ENCODE data around the gene BHLHE40.
A peak's percentile ranks its signal among the peaks of the same experiment; 100 is the strongest.

BHLHE40 gene

DNA sequence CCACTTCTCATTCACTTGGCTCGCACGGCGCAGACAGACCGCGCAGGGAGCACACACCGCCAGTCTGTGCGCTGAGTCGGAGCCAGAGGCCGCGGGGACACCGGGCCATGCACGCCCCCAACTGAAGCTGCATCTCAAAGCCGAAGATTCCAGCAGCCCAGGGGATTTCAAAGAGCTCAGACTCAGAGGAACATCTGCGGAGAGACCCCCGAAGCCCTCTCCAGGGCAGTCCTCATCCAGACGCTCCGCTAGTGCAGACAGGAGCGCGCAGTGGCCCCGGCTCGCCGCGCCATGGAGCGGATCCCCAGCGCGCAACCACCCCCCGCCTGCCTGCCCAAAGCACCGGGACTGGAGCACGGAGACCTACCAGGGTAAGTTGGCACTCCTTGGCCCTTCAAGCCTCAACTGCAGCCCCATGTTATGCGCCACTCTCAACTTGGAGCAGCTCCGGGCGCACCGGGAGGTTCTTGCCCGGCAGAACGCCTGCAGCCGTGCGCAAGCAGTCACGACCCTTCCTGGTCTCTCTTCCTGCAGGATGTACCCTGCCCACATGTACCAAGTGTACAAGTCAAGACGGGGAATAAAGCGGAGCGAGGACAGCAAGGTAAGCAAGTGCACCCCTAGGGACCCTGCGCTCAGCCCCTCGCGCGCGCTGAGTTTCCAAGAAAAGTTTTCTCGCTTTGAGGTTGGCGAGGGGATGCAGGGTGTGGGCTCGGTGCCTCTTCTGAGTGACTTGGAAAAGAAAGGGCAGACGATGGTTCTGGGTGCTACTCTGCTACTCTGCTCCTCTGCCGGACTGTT, at the start of gene BHLHE40 (continued):
- TF ChIP-seq ZNF561 (tag by site-specific recombination; IDR thresholded peaks at IDR 0.05; ENCODE audit: borderline replicate concordance) (no peak), ZSCAN30 (tag by site-specific recombination; IDR thresholded peaks at IDR 0.05) (no peak), ZNF776 (tag by site-specific recombination; IDR thresholded peaks at IDR 0.05; ENCODE audit: borderline replicate concordance) (no peak), ZBTB17 (tag by site-specific recombination; IDR thresholded peaks at IDR 0.05) (no peak), FEZF1 (tag by site-specific recombination; IDR thresholded peaks at IDR 0.05) (no peak), ZNF184 (tag by site-specific recombination; IDR thresholded peaks at IDR 0.05) (no peak), ZNF391 (tag by site-specific recombination; IDR thresholded peaks at IDR 0.05; ENCODE audit: borderline replicate concordance, low read depth) (0 out of 2 replicates have a peak, but pooled peaks have one; percentile 16), ZNF223 (tag by site-specific recombination; IDR thresholded peaks at IDR 0.05) (no peak), ZNF366 (tag by site-specific recombination; conservative IDR thresholded peaks at IDR 0.05) (no peak), EGR2 (tag by site-specific recombination; IDR thresholded peaks at IDR 0.05; ENCODE audit: low read depth) (no peak), ZNF221 (tag by site-specific recombination; IDR thresholded peaks at IDR 0.05; ENCODE audit: borderline replicate concordance) (no peak), ZNF48 (tag by site-specific recombination; IDR thresholded peaks at IDR 0.05) (no peak), ZNF157 (tag by site-specific recombination; IDR thresholded peaks at IDR 0.05) (no peak), ZNF433 (tag by site-specific recombination; IDR thresholded peaks at IDR 0.05; ENCODE audit: low read depth) (no peak), HOXA7 (CRISPR knock-in tag; IDR thresholded peaks at IDR 0.05; ENCODE audit: borderline replicate concordance) (no peak), ZBTB21 (tag by site-specific recombination; IDR thresholded peaks at IDR 0.05) (no peak), BCL11A (tag by site-specific recombination; IDR thresholded peaks at IDR 0.05; ENCODE audit: low read depth) (no peak), HOXD13 (CRISPR knock-in tag; IDR thresholded peaks at IDR 0.05; ENCODE audit: borderline replicate concordance) (no peak)
- TF ChIP-seq, protein P1, sequence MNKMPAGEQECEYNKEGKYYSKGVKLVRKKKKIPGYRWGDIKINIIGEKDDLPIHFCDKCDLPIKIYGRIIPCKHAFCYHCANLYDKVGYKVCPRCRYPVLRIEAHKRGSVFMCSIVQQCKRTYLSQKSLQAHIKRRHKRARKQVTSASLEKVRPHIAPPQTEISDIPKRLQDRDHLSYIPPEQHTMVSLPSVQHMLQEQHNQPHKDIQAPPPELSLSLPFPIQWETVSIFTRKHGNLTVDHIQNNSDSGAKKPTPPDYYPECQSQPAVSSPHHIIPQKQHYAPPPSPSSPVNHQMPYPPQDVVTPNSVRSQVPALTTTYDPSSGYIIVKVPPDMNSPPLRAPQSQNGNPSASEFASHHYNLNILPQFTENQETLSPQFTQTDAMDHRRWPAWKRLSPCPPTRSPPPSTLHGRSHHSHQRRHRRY (tag by site-specific recombination; IDR thresholded peaks at IDR 0.05), result no peak
- TF ChIP-seq, protein P2, sequence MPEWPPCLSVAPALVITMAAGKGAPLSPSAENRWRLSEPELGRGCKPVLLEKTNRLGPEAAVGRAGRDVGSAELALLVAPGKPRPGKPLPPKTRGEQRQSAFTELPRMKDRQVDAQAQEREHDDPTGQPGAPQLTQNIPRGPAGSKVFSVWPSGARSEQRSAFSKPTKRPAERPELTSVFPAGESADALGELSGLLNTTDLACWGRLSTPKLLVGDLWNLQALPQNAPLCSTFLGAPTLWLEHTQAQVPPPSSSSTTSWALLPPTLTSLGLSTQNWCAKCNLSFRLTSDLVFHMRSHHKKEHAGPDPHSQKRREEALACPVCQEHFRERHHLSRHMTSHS (tag by site-specific recombination; IDR thresholded peaks at IDR 0.05), result no peak
- TF ChIP-seq, protein P3, sequence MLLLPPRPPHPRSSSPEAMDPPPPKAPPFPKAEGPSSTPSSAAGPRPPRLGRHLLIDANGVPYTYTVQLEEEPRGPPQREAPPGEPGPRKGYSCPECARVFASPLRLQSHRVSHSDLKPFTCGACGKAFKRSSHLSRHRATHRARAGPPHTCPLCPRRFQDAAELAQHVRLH (tag by site-specific recombination; IDR thresholded peaks at IDR 0.05), result no peak; the same call in 1 of the 2 replicates
- TF ChIP-seq, protein P4, sequence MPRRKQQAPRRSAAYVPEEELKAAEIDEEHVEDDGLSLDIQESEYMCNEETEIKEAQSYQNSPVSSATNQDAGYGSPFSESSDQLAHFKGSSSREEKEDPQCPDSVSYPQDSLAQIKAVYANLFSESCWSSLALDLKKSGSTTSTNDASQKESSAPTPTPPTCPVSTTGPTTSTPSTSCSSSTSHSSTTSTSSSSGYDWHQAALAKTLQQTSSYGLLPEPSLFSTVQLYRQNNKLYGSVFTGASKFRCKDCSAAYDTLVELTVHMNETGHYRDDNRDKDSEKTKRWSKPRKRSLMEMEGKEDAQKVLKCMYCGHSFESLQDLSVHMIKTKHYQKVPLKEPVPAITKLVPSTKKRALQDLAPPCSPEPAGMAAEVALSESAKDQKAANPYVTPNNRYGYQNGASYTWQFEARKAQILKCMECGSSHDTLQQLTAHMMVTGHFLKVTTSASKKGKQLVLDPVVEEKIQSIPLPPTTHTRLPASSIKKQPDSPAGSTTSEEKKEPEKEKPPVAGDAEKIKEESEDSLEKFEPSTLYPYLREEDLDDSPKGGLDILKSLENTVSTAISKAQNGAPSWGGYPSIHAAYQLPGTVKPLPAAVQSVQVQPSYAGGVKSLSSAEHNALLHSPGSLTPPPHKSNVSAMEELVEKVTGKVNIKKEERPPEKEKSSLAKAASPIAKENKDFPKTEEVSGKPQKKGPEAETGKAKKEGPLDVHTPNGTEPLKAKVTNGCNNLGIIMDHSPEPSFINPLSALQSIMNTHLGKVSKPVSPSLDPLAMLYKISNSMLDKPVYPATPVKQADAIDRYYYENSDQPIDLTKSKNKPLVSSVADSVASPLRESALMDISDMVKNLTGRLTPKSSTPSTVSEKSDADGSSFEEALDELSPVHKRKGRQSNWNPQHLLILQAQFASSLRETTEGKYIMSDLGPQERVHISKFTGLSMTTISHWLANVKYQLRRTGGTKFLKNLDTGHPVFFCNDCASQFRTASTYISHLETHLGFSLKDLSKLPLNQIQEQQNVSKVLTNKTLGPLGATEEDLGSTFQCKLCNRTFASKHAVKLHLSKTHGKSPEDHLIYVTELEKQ (tag by site-specific recombination; IDR thresholded peaks at IDR 0.05; ENCODE audit: borderline replicate concordance), result 0 out of 2 replicates have a peak, but pooled peaks have one; percentile 11
- TF ChIP-seq, protein P5, sequence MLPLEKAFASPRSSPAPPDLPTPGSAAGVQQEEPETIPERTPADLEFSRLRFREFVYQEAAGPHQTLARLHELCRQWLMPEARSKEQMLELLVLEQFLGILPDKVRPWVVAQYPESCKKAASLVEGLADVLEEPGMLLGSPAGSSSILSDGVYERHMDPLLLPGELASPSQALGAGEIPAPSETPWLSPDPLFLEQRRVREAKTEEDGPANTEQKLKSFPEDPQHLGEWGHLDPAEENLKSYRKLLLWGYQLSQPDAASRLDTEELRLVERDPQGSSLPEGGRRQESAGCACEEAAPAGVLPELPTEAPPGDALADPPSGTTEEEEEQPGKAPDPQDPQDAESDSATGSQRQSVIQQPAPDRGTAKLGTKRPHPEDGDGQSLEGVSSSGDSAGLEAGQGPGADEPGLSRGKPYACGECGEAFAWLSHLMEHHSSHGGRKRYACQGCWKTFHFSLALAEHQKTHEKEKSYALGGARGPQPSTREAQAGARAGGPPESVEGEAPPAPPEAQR (tag by site-specific recombination; IDR thresholded peaks at IDR 0.05), result no peak
- TF ChIP-seq, protein P6, sequence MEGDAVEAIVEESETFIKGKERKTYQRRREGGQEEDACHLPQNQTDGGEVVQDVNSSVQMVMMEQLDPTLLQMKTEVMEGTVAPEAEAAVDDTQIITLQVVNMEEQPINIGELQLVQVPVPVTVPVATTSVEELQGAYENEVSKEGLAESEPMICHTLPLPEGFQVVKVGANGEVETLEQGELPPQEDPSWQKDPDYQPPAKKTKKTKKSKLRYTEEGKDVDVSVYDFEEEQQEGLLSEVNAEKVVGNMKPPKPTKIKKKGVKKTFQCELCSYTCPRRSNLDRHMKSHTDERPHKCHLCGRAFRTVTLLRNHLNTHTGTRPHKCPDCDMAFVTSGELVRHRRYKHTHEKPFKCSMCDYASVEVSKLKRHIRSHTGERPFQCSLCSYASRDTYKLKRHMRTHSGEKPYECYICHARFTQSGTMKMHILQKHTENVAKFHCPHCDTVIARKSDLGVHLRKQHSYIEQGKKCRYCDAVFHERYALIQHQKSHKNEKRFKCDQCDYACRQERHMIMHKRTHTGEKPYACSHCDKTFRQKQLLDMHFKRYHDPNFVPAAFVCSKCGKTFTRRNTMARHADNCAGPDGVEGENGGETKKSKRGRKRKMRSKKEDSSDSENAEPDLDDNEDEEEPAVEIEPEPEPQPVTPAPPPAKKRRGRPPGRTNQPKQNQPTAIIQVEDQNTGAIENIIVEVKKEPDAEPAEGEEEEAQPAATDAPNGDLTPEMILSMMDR (tag by site-specific recombination; IDR thresholded peaks at IDR 0.05), result no peak; the same call in 1 of the 2 replicates
- TF ChIP-seq, protein P7, sequence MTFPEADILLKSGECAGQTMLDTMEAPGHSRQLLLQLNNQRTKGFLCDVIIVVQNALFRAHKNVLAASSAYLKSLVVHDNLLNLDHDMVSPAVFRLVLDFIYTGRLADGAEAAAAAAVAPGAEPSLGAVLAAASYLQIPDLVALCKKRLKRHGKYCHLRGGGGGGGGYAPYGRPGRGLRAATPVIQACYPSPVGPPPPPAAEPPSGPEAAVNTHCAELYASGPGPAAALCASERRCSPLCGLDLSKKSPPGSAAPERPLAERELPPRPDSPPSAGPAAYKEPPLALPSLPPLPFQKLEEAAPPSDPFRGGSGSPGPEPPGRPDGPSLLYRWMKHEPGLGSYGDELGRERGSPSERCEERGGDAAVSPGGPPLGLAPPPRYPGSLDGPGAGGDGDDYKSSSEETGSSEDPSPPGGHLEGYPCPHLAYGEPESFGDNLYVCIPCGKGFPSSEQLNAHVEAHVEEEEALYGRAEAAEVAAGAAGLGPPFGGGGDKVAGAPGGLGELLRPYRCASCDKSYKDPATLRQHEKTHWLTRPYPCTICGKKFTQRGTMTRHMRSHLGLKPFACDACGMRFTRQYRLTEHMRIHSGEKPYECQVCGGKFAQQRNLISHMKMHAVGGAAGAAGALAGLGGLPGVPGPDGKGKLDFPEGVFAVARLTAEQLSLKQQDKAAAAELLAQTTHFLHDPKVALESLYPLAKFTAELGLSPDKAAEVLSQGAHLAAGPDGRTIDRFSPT (tag by site-specific recombination; IDR thresholded peaks at IDR 0.05), result no peak

All from HEK293 (cell line).